ENCODE data around the gene MGST2.

MGST2 gene

GRCh38 chr4:139720806-139721205 is 55.2 kb downstream of the MGST2 start:
- no peak for TF ChIP-seq TSHZ2 (CRISPR knock-in tag; IDR thresholded peaks at IDR 0.05)
- TF ChIP-seq SNAI2 (CRISPR knock-in tag; IDR thresholded peaks at IDR 0.05) = no peak
- TF ChIP-seq ZC3H10 (CRISPR knock-in tag; IDR thresholded peaks at IDR 0.05) = no peak
- TF ChIP-seq, protein P1, sequence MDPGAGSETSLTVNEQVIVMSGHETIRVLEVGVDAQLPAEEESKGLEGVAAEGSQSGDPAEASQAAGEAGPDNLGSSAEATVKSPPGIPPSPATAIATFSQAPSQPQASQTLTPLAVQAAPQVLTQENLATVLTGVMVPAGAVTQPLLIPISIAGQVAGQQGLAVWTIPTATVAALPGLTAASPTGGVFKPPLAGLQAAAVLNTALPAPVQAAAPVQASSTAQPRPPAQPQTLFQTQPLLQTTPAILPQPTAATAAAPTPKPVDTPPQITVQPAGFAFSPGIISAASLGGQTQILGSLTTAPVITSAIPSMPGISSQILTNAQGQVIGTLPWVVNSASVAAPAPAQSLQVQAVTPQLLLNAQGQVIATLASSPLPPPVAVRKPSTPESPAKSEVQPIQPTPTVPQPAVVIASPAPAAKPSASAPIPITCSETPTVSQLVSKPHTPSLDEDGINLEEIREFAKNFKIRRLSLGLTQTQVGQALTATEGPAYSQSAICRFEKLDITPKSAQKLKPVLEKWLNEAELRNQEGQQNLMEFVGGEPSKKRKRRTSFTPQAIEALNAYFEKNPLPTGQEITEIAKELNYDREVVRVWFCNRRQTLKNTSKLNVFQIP (CRISPR knock-in tag; IDR thresholded peaks at IDR 0.05; ENCODE audit: borderline replicate concordance, low read depth) = no peak
- TF ChIP-seq ZFP30 (CRISPR knock-in tag; IDR thresholded peaks at IDR 0.05) = no peak
- no peak for TF ChIP-seq ZFP3 (CRISPR knock-in tag; IDR thresholded peaks at IDR 0.05)
- no peak for TF ChIP-seq ESRRG (CRISPR knock-in tag; IDR thresholded peaks at IDR 0.05)
- ATAC-seq = no peak

- no peak for ATAC-seq
- TF ChIP-seq GLIS3 (CRISPR knock-in tag; IDR thresholded peaks at IDR 0.05) (no peak), ARNTL (CRISPR knock-in tag; IDR thresholded peaks at IDR 0.05; ENCODE audit: borderline replicate concordance, low read depth) (no peak), CSDC2 (CRISPR knock-in tag; IDR thresholded peaks at IDR 0.05) (no peak), ESRRG (CRISPR knock-in tag; IDR thresholded peaks at IDR 0.05) (no peak), OSR1 (CRISPR knock-in tag; IDR thresholded peaks at IDR 0.05) (no peak), CSRNP3 (CRISPR knock-in tag; IDR thresholded peaks at IDR 0.05) (no peak), ISL1 (CRISPR knock-in tag; IDR thresholded peaks at IDR 0.05) (no peak), ZNF8 (CRISPR knock-in tag; IDR thresholded peaks at IDR 0.05) (no peak), TSHZ2 (CRISPR knock-in tag; IDR thresholded peaks at IDR 0.05) (no peak), ZC3H10 (CRISPR knock-in tag; IDR thresholded peaks at IDR 0.05) (no peak), ZNF70 (CRISPR knock-in tag; IDR thresholded peaks at IDR 0.05) (no peak), ZFP30 (CRISPR knock-in tag; IDR thresholded peaks at IDR 0.05) (no peak), ZNF565 (CRISPR knock-in tag; conservative IDR thresholded peaks at IDR 0.05; ENCODE audit: low read depth) (no peak), TOX (CRISPR knock-in tag; IDR thresholded peaks at IDR 0.05; ENCODE audit: borderline replicate concordance) (no peak), BACH2 (CRISPR knock-in tag; IDR thresholded peaks at IDR 0.05; ENCODE audit: borderline replicate concordance) (no peak), TCF4 (CRISPR knock-in tag; IDR thresholded peaks at IDR 0.05; ENCODE audit: borderline replicate concordance) (no peak), PATZ1 (CRISPR knock-in tag; IDR thresholded peaks at IDR 0.05; ENCODE audit: borderline replicate concordance) (no peak)
Measured at GRCh38 chr4:139721789-139722188, 56.2 kb downstream of the MGST2 start.

DNA sequence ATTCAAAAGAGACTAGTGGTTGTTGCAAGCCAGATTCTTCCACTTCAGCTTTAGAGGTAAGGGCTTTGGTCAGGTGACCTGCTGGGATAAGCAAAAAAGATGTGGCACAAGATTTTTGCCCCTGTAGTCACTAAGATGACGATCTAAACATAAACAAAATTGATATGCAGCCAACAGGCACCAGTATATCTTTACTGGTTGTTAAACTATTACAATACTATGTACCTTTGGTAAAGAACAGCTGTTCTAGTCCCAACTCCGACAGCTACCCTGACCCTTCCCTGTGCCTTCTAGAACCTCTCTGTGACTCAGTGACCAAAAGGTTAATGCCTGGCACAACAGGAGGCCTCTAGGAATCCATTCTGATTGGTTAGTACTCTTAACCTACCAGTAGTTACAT is 59.6 kb downstream of the MGST2 start:
- TF ChIP-seq ESRRG (CRISPR knock-in tag; IDR thresholded peaks at IDR 0.05) (no peak), TCF4 (CRISPR knock-in tag; IDR thresholded peaks at IDR 0.05; ENCODE audit: borderline replicate concordance) (no peak), TSHZ2 (CRISPR knock-in tag; IDR thresholded peaks at IDR 0.05) (no peak), SNAI2 (CRISPR knock-in tag; IDR thresholded peaks at IDR 0.05) (no peak)
- TF ChIP-seq, protein P1 (CRISPR knock-in tag; IDR thresholded peaks at IDR 0.05; ENCODE audit: borderline replicate concordance, low read depth) = no peak
- ATAC-seq = no peak

Data from SK-N-SH treated with all-trans-retinoic acid at 6 μM for 48 hours (cell line).